Left lung (tissue), 10 donors: ENCODE data around the gene FAM240A. TPM values are rescaled to one million over a fixed set of nuclear protein-coding genes. Genes with fewer than 3 reads are reported as not detected.

Experiments used
- ATAC-seq: fragments of 200-7000 bp; cut with Tn5 transposase; one replicate; pipeline ENCODE4 v1.9.1; 2020; ENCODE audit warnings: moderate library complexity
- DNase-seq, 4 donors: peaks; one replicate each; pipeline ENCODE4 v3.0.0-alpha.2; 2013 to 2020
- H3K27ac ChIP-seq, 2 donors: fragments of 200-600 bp; sonication (generic) in 1 of 2; one replicate each; pipeline versions ENCODE4 v1.5.0 to v1.8.0; 2020 to 2021
- H3K27me3 ChIP-seq, 2 donors: fragments of 200-600 bp; sonication (generic) in 1 of 2; one replicate each; pipeline versions ENCODE4 v1.5.0 to v1.8.0; 2020 to 2021
- H3K36me3 ChIP-seq, 2 donors: fragments of 200-600 bp; sonication (generic) in 1 of 2; one replicate each; pipeline versions ENCODE4 v1.5.0 to v1.8.0; 2020 to 2021
- H3K4me1 ChIP-seq, 2 donors: fragments of 200-600 bp; one replicate each; pipeline ENCODE4 v1.8.0; 2021
- H3K4me3 ChIP-seq, 2 donors: fragments of 200-600 bp; sonication (generic) in 1 of 2; one replicate each; pipeline versions ENCODE4 v1.5.0 to v1.8.0; 2020 to 2021; ENCODE audit warnings: mild to moderate bottlenecking in 1 of 2
- H3K9me3 ChIP-seq, 2 donors: fragments of 200-600 bp; sonication (generic) in 1 of 2; one replicate each; pipeline versions ENCODE4 v1.5.0 to v1.8.0; 2020 to 2021
- intact Hi-C, 2 donors: fragments of 100-400 bp; cut with DNase I; formaldehyde crosslinking; loops; one replicate each; pipeline versions ENCODE4 v1.11.2 to v1.14.2; 2022
- polyA plus RNA-seq, 6 donors: library from polyadenylated mRNA; unstranded; fragments of 120-200 nt; gene quantifications; one replicate each; pipeline ENCODE4 v1.2.1, GENCODE V29; 2013; ENCODE audit not compliant: insufficient read length in 6 of 6
- total RNA-seq, 2 donors: library from RNA; stranded (reverse); fragmentation: NEBNext Ultra II Directional; extraction: Animal tissue kit (Norgen Biotek cat#: 25700); gene quantifications; one replicate each; pipeline ENCODE4 v1.2.1, GENCODE V29; 2021
- TF ChIP-seq, protein P1 (sequence below), 2 donors: fragments of 200-600 bp; sonication (generic) in 1 of 2; IDR thresholded peaks; one replicate each; pipeline versions ENCODE4 v1.5.0 to v1.8.0; 2021; ENCODE audit warnings: antibody characterized with exemption in 2 of 2
- donor health status: DM: no; HTN: yes; CAD: no.
- donor health status: DM: no; HTN: no; CAD: no.

The FAM240A gene
- total and polyA plus RNA-seq, 8 donors = not detected

DNA sequence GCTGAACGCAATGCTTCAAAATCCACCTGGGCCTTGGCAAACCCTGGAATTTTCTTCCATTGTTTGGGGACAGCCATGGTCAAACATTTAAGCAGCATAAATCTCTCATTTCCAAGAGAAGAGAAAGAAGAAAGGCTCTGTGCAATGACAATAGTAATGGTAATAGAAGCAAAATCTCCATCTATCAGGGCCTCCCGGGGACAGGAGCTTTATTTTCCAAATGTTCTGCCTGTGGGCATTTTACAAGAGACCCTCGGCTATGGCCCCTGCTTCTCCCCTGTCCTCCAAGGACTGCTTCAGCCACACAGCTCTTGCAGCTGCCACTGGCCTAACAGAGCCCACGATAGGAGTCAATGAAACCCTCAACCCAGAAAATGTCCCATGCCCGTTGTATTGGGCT, 12.7 kb upstream of the FAM240A start:
- ATAC-seq (no peak), DNase-seq (no peak)
- Histone ChIP-seq H3K4me1 (no peaks in the 10 kb centered on the region), H3K4me3 (no peak overlapping the region), H3K27me3 (no peaks in the 10 kb centered on the region), H3K27ac (no peak overlapping the region), H3K9me3 (no peaks in the 10 kb centered on the region), H3K36me3 (no peaks in the 10 kb centered on the region)
- TF ChIP-seq, protein P1, sequence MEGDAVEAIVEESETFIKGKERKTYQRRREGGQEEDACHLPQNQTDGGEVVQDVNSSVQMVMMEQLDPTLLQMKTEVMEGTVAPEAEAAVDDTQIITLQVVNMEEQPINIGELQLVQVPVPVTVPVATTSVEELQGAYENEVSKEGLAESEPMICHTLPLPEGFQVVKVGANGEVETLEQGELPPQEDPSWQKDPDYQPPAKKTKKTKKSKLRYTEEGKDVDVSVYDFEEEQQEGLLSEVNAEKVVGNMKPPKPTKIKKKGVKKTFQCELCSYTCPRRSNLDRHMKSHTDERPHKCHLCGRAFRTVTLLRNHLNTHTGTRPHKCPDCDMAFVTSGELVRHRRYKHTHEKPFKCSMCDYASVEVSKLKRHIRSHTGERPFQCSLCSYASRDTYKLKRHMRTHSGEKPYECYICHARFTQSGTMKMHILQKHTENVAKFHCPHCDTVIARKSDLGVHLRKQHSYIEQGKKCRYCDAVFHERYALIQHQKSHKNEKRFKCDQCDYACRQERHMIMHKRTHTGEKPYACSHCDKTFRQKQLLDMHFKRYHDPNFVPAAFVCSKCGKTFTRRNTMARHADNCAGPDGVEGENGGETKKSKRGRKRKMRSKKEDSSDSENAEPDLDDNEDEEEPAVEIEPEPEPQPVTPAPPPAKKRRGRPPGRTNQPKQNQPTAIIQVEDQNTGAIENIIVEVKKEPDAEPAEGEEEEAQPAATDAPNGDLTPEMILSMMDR (IDR thresholded peaks at IDR 0.05) = no peak
- intact Hi-C loops = no loop called here

DNA sequence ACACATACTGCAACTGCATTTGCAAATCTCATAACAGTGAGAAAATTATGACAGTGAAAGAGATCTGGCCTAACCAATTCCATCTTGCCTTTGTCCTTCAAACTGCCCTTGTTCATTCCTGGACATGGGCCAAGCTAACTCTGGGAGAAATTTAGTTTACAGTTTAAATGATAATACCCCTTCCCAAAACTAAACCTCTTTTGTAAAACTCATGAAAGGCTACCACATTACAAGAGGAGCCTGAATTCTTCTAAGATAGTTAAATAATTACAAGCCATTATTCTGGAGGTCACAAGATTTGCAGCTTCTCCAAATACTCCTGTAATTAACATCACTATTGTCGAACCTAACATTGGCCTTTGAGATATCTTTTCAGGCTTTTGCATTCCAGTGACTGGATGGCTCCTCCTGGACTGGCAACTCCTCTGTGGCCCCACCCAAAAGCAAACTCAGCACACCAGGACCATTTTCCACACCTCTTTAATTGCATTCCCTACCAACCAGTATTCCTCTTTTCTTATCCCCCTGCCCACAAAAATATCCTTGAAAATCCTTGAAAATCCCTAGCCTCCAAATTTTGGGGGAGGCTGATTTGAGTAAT, 8.8 kb upstream of the FAM240A start:
- TF ChIP-seq, protein P1 (IDR thresholded peaks at IDR 0.05) = no peak
- no peak overlapping the region for H3K4me3 ChIP-seq
- no peaks in the 10 kb centered on the region for H3K36me3 ChIP-seq
- intact Hi-C loops = no loop called here
- H3K4me1 ChIP-seq = no peaks in the 10 kb centered on the region
- DNase-seq (no peak), ATAC-seq (no peak)
- H3K27me3 ChIP-seq = no peaks in the 10 kb centered on the region
- no peaks in the 10 kb centered on the region for H3K9me3 ChIP-seq
- H3K27ac ChIP-seq = no peak overlapping the region

DNA sequence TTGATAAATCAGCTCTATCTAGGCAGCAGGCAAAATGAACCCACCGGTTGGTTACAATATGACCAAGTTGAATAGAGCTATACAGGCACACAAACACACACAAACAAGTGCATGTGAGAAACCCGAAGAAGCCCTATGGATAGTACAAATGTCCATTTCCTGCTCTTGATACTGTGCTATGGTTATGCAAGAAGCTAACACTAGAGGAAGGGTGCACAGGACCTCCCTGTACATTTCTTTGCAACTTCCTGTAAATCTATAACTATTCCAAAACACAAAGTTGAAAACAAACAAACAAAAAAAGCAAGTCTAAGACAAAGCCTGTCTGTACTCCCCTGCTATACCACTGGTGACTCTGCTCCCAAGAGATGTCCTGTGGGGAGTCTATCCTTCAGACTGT, 8.2 kb upstream of the FAM240A start:
- ATAC-seq (no peak), DNase-seq (no peak)
- H3K36me3 ChIP-seq = no peaks in the 10 kb centered on the region
- H3K27ac ChIP-seq = no peak overlapping the region
- no peak overlapping the region for H3K4me3 ChIP-seq
- no peaks in the 10 kb centered on the region for H3K9me3 ChIP-seq
- TF ChIP-seq, protein P1 (IDR thresholded peaks at IDR 0.05) = no peak
- peaks cover 0 to under 1% of the 10 kb centered on the region in 2 donors for H3K4me1 ChIP-seq
- H3K27me3 ChIP-seq = no peaks in the 10 kb centered on the region
- intact Hi-C loops = no loop called here

DNA sequence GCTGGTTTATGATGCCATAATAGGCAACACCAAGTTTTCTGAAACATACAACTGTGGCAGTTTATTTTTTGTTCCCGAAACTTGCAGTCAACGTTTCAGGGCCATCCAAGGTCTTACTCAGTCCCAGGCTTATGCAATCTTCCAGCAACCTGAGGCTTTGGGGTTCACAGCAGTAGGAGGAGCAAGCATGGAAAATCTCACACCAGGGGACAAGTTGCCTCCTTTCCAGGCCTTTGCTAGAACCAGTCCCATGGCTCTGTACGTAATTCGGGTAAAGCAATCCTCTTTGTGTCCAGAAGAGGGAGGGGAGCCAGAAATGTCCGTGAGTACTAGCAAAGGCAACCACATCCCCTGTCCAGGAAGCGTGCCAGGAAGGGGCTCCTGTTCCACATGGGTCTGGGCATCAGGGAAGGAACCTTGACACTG, 4.7 kb upstream of the FAM240A start:
- H3K36me3 ChIP-seq = no peaks in the 10 kb centered on the region
- H3K9me3 ChIP-seq = no peaks in the 10 kb centered on the region
- TF ChIP-seq, protein P1 (IDR thresholded peaks at IDR 0.05) = no peak
- DNase-seq = no peak
- intact Hi-C loops = no loop called here
- peaks cover 0 to 5% of the 10 kb centered on the region in 2 donors for H3K4me1 ChIP-seq
- H3K27me3 ChIP-seq = no peaks in the 10 kb centered on the region
- no peak for ATAC-seq
- no peak overlapping the region for H3K27ac ChIP-seq
- H3K4me3 ChIP-seq = no peak overlapping the region

DNA sequence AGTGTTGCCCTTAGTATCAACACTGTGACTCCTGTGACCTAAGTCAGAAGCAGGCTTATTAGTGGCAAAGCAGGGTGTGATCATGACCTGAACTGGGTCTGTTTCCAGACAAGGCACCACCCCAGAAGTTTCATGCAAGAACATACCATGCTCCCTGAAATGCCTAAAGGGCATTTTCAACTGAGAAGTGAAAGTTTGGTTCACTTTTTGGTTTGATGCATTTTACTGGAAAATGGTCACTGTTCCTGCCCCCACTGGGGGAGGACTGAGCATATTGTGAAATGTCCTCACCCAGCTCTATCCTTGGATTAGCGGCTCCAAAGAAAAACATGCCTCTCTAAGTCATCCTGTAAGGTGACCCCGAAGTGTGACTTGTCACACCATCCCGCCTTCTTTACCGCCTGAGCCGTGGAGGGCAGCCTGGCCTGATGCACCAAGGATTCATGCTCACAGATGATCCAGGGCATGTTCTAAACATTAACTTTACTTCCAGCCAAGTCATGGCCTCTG, 3.1 kb upstream of the FAM240A start:
- peaks cover 0 to 5% of the 10 kb centered on the region in 2 donors for H3K4me1 ChIP-seq
- no peak for ATAC-seq

More for the DNA sequence above, 3.1 kb upstream of the FAM240A start:
- no peaks in the 10 kb centered on the region for H3K9me3 ChIP-seq
- H3K4me3 ChIP-seq = no peak overlapping the region
- DNase-seq = no peak
- no peaks in the 10 kb centered on the region for H3K36me3 ChIP-seq
- no peak overlapping the region for H3K27ac ChIP-seq
- H3K27me3 ChIP-seq = no peaks in the 10 kb centered on the region
- intact Hi-C loops = no loop called here
- TF ChIP-seq, protein P1 (IDR thresholded peaks at IDR 0.05) = no peak
